T-cell (primary cell): ENCODE data around the gene PDE6A. TPM values are rescaled to one million over a fixed set of nuclear protein-coding genes. Genes with fewer than 3 reads are reported as not detected.

ENCODE experiments used
- ATAC-seq, 4 experiments: fragments of 200-7000 bp in 3 of 4; fragments of 150-1000 bp in 1 of 4; cut with Tn5 transposase; replicated peaks in 1 of 4; 1 replicate in 3 of 4; 2 replicates in 1 of 4; pipeline ENCODE4 v1.10.0; 2021; ENCODE audit warnings: moderate library complexity in 3 of 4, mild to moderate bottlenecking in 2 of 4, moderate number of reproducible peaks in 1 of 4
- CTCF ChIA-PET, 2 donors: fragments of 300-600 bp; sonication (Branson Sonifier 250); formaldehyde crosslinking; loops; one replicate each; lab custom pipeline; 2022; ENCODE audit warnings: antibody characterized with exemption in 2 of 2; lab: Charles Lee
- POLR2A ChIA-PET, 2 donors: fragments of 300-600 bp; sonication (Branson Sonifier 250); formaldehyde crosslinking; loops; one replicate each; lab custom pipeline; 2022; ENCODE audit warnings: antibody characterized with exemption in 2 of 2; lab: Charles Lee
- DNase-seq, 35 experiments: peaks; one replicate each; pipeline versions ENCODE4 v3.0.0 to v3.0.0-alpha.2; 2013 to 2023
- H3K27ac ChIP-seq: one replicate; pipeline ENCODE4 v1.5.1; 2013; ENCODE audit warnings: low read length
- H3K27me3 ChIP-seq, 2 experiments: replicated peaks in 1 of 2; 1 replicate in 1 of 2; 2 replicates in 1 of 2; pipeline versions ENCODE4 v1.6.1 to v1.7.0; 2013; ENCODE audit warnings: low read length in 1 of 2, mixed read lengths in 1 of 2; ENCODE audit not compliant: control insufficient read depth in 2 of 2, insufficient read depth in 2 of 2; ENCODE audit errors: extremely low read depth in 1 of 2
- H3K36me3 ChIP-seq, 2 donors: 1 replicate in 1 of 2; 2 replicates in 1 of 2; pipeline versions ENCODE4 v1.6.1 to v1.7.0; 2013; ENCODE audit warnings: low read length in 1 of 2; ENCODE audit not compliant: control insufficient read depth in 2 of 2, insufficient read depth in 1 of 2; ENCODE audit errors: extremely low read depth in 1 of 2
- H3K4me1 ChIP-seq, 2 experiments: 1 replicate in 1 of 2; 2 replicates in 1 of 2; pipeline versions ENCODE4 v1.6.1 to v1.7.0; 2013; ENCODE audit warnings: low read length in 2 of 2, mixed read lengths in 1 of 2; ENCODE audit not compliant: insufficient read depth in 2 of 2, control insufficient read depth in 1 of 2; ENCODE audit errors: extremely low read depth in 1 of 2
- H3K4me3 ChIP-seq, 2 donors: 1 replicate in 1 of 2; 2 replicates in 1 of 2; pipeline versions ENCODE4 v1.5.1 to v1.7.0; 2013; ENCODE audit warnings: mild to moderate bottlenecking in 2 of 2, low read length in 1 of 2, moderate library complexity in 1 of 2; ENCODE audit not compliant: control insufficient read depth in 1 of 2; ENCODE audit errors: extremely low read depth in 1 of 2
- H3K9me3 ChIP-seq: 2 replicates; pipeline ENCODE4 v1.7.0; 2013
- H3K27ac Mint-ChIP-seq, 2 donors: one replicate each; pipeline ENCODE4 v1.8.0; 2020 to 2021; ENCODE audit warnings: mild to moderate bottlenecking in 2 of 2, mixed read lengths in 2 of 2
- H3K27me3 Mint-ChIP-seq, 2 donors: one replicate each; pipeline ENCODE4 v1.8.0; 2021 to 2022; ENCODE audit warnings: mixed read lengths in 2 of 2
- H3K36me3 Mint-ChIP-seq: one replicate; pipeline ENCODE4 v1.8.0; 2021; ENCODE audit warnings: mixed read lengths
- H3K4me1 Mint-ChIP-seq, 3 donors: one replicate each; pipeline ENCODE4 v1.8.0; 2020 to 2022; ENCODE audit warnings: mixed read lengths in 3 of 3, mild to moderate bottlenecking in 1 of 3
- H3K4me3 Mint-ChIP-seq, 3 donors: one replicate each; pipeline ENCODE4 v1.8.0; 2020 to 2022; ENCODE audit warnings: mild to moderate bottlenecking in 3 of 3, mixed read lengths in 3 of 3, moderate library complexity in 3 of 3
- H3K9me3 Mint-ChIP-seq, 3 donors: one replicate each; pipeline ENCODE4 v1.8.0; 2020 to 2022; ENCODE audit warnings: mixed read lengths in 3 of 3
- WGBS: methylation state at CpG from one replicate; pipeline ENCODE4 v1.1.5; 2013; ENCODE audit warnings: missing lambda C conversion rate; ENCODE audit not compliant: insufficient coverage; 5-methylcytosine and 5-hydroxymethylcytosine counted together
- total RNA-seq, 35 experiments: library from RNA in 6 of 35; stranded (reverse) in 6 of 35; fragments of 120-200 nt in 1 of 35; gene quantifications; one replicate each; pipeline versions ENCODE4 v1.2.1 to v1.2.4 and lab custom pipeline; 2013 to 2026

The PDE6A gene
- total RNA-seq, 5 donors from 2014 or later (not counting 1 experiment from before 2014, with no cell fraction given): not detected

- Histone ChIP-seq H3K36me3 (no peaks in the 10 kb centered on the region), H3K9me3 (no peaks in the 10 kb centered on the region), H3K27me3 (no peaks in the 10 kb centered on the region), H3K27ac (no peak overlapping the region), H3K4me1 (no peaks in the 10 kb centered on the region), H3K4me3 (no peak overlapping the region)
- no peaks in the 10 kb centered on the region for H3K4me1 Mint-ChIP-seq
- no peak for ATAC-seq
- H3K27ac Mint-ChIP-seq: no peak overlapping the region
- ChIA-PET POLR2A (no interaction called here), CTCF (no interaction called here)
- no CpG with 5 or more reads among the region's 4 CpGs for WGBS
- H3K9me3 Mint-ChIP-seq: no peaks in the 10 kb centered on the region
- DNase-seq: no peak
- H3K4me3 Mint-ChIP-seq: no peak overlapping the region
- no peaks in the 10 kb centered on the region for H3K27me3 Mint-ChIP-seq
- H3K36me3 Mint-ChIP-seq: peaks cover 4% of the 10 kb centered on the region
These were observed 126.5 kb downstream of the PDE6A start for GRCh38 chr5:149818116-149818515.

DNA sequence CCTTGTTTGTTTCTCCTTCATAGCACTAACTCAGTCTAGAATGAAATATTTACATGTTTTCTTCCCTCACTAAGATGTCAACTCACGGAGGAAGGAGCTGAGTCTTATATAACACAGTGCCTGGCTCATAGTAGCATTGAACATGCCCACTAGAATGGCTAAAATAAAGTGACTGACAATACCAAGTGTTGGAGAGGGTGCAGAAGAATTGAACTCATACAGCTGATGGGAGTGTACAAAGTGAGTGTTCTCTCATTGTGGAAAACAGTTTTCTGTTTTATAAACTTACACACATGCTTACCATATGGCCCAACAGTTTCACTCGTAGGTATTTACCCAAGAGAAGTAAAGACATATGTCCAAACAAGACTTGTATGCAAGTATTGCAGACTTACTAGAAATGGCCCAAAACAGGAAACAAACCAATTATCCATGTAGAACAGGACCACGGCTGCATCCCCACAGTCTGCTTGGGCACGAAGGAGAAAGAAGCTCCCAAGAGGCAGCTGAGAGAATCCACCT lies 127.0 kb downstream of the PDE6A start:
- DNase-seq (no peak), ATAC-seq (no peak)
- Mint-ChIP-seq H3K9me3 (no peaks in the 10 kb centered on the region), H3K27ac (no peak overlapping the region), H3K36me3 (peaks cover 4% of the 10 kb centered on the region), H3K4me1 (no peaks in the 10 kb centered on the region), H3K27me3 (no peaks in the 10 kb centered on the region), H3K4me3 (no peak overlapping the region)
- 71% methylated on average over 2 of the region's 4 CpGs for WGBS
- Histone ChIP-seq H3K9me3 (no peaks in the 10 kb centered on the region), H3K27me3 (no peaks in the 10 kb centered on the region), H3K27ac (no peak overlapping the region), H3K36me3 (no peaks in the 10 kb centered on the region), H3K4me3 (no peak overlapping the region), H3K4me1 (no peaks in the 10 kb centered on the region)
- ChIA-PET CTCF (no interaction called here), POLR2A (no interaction called here)

DNA sequence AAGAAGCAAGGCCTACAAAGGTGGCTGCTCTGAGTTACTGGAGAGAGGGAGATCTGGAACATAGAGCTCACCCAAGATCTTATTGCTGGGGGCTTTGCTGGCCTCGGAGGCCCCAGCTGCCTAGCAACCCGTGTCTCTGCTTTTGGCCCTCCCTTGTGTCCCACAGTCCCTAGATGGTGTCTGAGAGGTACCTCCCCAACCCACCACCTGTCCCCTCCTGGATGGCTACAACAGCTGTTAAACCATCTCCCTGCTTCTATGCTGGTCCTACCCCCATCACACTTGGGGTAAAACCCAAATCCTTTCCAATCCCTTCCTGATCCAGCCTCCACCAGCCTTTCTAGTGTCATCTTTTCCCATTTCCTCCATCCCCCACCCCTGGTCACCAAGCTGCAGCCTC lies 127.9 kb downstream of the PDE6A start:
- WGBS: 100% methylated on average over 2 of the region's 2 CpGs
- no peaks in the 10 kb centered on the region for H3K4me1 Mint-ChIP-seq
- no peaks in the 10 kb centered on the region for H3K36me3 ChIP-seq
- H3K27ac Mint-ChIP-seq: no peak overlapping the region
- DNase-seq (no peak), ATAC-seq (no peak)
- POLR2A ChIA-PET: no interaction called here
- H3K9me3 ChIP-seq: no peaks in the 10 kb centered on the region
- H3K27me3 ChIP-seq: no peaks in the 10 kb centered on the region
- H3K27ac ChIP-seq: no peak overlapping the region
- no peaks in the 10 kb centered on the region for H3K9me3 Mint-ChIP-seq
- no peaks in the 10 kb centered on the region for H3K27me3 Mint-ChIP-seq
- no peak overlapping the region for H3K4me3 Mint-ChIP-seq
- H3K36me3 Mint-ChIP-seq: peaks cover 4% of the 10 kb centered on the region
- no peak overlapping the region for H3K4me3 ChIP-seq
- no peaks in the 10 kb centered on the region for H3K4me1 ChIP-seq
- CTCF ChIA-PET: interaction anchor here in 1 of 2 donors (0.6 to 1.0 kb wide), 2 partner anchors 11 to 13 kb away, joined by 4 read pairs; no protein-coding TSS in a partner anchor

DNA sequence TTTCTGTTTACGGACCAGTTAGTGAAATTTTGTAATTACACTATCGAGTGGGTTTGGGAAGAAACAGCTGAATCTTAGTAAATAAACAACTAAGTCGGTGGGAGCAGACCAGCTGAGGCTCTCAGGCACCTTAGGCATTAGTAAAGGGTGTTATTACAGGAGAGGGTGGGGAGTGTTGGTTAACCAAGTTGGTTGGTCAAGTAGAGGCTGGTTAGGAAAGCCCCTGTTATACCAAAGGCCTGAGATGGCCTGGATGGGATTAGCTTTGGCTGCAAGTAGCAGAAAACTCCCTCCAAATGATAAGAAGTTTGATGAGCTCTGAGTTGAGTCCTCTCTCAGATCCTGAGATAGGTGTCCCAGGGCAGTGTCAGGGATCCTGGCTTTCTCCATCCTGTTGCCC lies 133.1 kb downstream of the PDE6A start:
- Mint-ChIP-seq H3K4me1 (no peaks in the 10 kb centered on the region), H3K27ac (no peak overlapping the region), H3K4me3 (no peak overlapping the region), H3K9me3 (no peaks in the 10 kb centered on the region), H3K27me3 (no peaks in the 10 kb centered on the region), H3K36me3 (no peaks in the 10 kb centered on the region)
- ATAC-seq: no peak
- ChIA-PET POLR2A (no interaction called here), CTCF (interaction anchor here in 1 of 2 donors (0.6 to 1.2 kb wide), 2 partner anchors 16 to 61 kb away, joined by 3 to 4 read pairs; no protein-coding TSS in a partner anchor)
- Histone ChIP-seq H3K27me3 (no peaks in the 10 kb centered on the region), H3K4me3 (no peak overlapping the region), H3K9me3 (no peaks in the 10 kb centered on the region), H3K27ac (no peak overlapping the region), H3K4me1 (no peaks in the 10 kb centered on the region), H3K36me3 (no peaks in the 10 kb centered on the region)
- no CpG with 5 or more reads among the region's 3 CpGs for WGBS
- DNase-seq: no peak

- no peaks in the 10 kb centered on the region for H3K36me3 Mint-ChIP-seq
- Histone ChIP-seq H3K36me3 (no peaks in the 10 kb centered on the region), H3K27me3 (no peaks in the 10 kb centered on the region), H3K4me1 (no peaks in the 10 kb centered on the region), H3K9me3 (no peaks in the 10 kb centered on the region), H3K27ac (no peak overlapping the region), H3K4me3 (no peak overlapping the region)
- no peak for ATAC-seq
- no peaks in the 10 kb centered on the region for H3K27me3 Mint-ChIP-seq
- CTCF ChIA-PET: interaction anchor here in 1 of 2 donors (0.6 to 1.2 kb wide), 2 partner anchors 17 to 62 kb away, joined by 3 to 4 read pairs; no protein-coding TSS in a partner anchor
- DNase-seq: no peak
- H3K27ac Mint-ChIP-seq: no peak overlapping the region
- no peaks in the 10 kb centered on the region for H3K9me3 Mint-ChIP-seq
- no peaks in the 10 kb centered on the region for H3K4me1 Mint-ChIP-seq
- H3K4me3 Mint-ChIP-seq: no peak overlapping the region
- WGBS: 86% methylated on average over 2 of the region's 6 CpGs
- POLR2A ChIA-PET: no interaction called here
These were observed 133.7 kb downstream of the PDE6A start for GRCh38 chr5:149810856-149811255.

DNA sequence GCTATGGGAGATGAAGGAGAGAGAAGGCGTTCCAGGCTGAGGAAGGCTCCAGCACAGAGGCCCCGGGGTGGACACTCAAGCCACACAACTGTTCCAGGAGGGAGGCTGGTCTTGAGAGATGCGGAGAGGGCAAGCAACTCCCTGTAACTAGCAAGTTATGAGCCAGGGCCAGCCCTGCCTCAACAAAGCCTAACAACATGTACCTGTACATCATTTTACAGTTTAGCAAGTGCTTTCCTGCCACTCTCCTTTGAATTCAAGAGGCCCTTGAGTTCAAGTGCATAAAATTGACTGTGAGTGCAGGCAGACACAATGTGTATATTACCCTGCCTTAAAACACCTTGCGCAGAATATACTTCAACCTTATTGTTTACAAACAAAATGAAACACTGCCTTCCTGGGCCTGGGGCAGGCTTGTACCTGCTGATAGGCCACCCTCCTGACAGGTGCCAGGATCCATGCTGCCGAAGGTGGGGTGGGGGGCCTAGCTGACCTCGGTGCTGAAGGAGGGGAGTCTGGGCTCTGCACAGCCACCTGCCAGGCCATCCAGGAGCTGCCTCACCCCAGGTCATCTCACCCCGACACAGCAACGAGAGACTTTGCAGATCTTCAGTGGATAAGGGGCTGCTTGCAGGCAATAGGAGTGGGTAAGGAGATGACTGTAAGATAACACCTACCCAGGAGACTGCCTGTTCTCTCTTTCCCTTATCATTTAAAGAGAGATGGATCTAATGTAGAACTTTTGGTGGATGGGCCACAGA lies 134.5 kb downstream of the PDE6A start:
- POLR2A ChIA-PET: no interaction called here
- ATAC-seq (no peak), DNase-seq (no peak)
- no peak overlapping the region for H3K27ac Mint-ChIP-seq
- no peaks in the 10 kb centered on the region for H3K36me3 Mint-ChIP-seq
- Histone ChIP-seq H3K4me3 (no peak overlapping the region), H3K9me3 (no peaks in the 10 kb centered on the region), H3K27ac (no peak overlapping the region), H3K36me3 (no peaks in the 10 kb centered on the region), H3K27me3 (no peaks in the 10 kb centered on the region), H3K4me1 (no peaks in the 10 kb centered on the region)
- H3K4me1 Mint-ChIP-seq: no peaks in the 10 kb centered on the region
- CTCF ChIA-PET: interaction anchor here in 1 of 2 donors (1.2 kb wide), 1 partner anchor 18 kb away, joined by 3 read pairs; no protein-coding TSS in a partner anchor
- 100% methylated on average over 2 of the region's 8 CpGs for WGBS
- no peaks in the 10 kb centered on the region for H3K9me3 Mint-ChIP-seq
- H3K27me3 Mint-ChIP-seq: no peaks in the 10 kb centered on the region
- H3K4me3 Mint-ChIP-seq: no peak overlapping the region
